HG03060 (cell line): ENCODE results near the gene DDX54.
"Not testable (repeated sequence)": the region's sequence is repeated elsewhere in the genome, so short reads cannot be mapped to it uniquely, and the experiment has no call there.

Experiments used
- ATAC-seq: cut with Tn5 transposase; IDR thresholded peaks from one replicate; pipeline ENCODE4 v1.9.1; 2021; ENCODE audit warnings: low read depth, moderate number of reproducible peaks; ENCODE audit not compliant: unreplicated experiment

The DDX54 gene

GRCh38 chr12:113129664-113130456 lies 55.4 kb downstream of the DDX54 start:
- ATAC-seq, result no peak

- ATAC-seq, result no peak
Observed at GRCh38 chr12:113128802-113129663, 56.2 kb downstream of the DDX54 start.

GRCh38 chr12:113127791-113128199 lies 57.5 kb downstream of the DDX54 start:
- ATAC-seq, result no peak

DNA sequence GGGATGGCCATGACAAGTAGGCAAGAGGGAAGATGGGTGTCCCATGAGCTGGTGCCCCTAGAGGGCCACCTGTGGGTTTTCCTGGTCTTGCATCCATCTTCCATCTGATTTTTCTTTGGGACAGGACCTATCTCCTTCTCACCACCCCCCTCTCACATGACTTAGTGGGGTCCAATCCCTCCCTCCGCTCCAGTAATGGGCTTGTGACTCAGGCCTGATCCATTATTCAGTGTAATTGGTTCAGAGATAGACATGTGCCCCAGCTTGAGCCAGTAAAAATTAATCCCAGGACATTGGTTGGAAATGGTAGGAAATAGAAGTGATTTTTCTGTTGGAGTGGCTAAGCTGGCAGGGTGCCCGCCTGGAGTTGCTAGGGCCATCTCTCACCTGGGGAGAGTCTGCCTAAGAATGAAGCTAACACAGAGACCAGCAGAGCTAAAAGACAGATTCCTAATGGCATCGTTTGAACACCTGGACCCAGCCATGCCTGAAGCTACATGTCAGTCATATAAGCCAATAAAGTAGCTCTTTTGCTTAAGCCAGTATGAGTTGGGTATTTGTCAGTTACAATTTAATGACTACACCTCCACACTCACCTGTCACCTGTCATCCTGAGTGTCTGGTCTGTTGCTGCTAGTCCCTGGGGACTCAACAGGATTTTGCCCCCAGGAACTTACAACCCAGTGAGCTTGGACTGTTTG lies 64.5 kb downstream of the DDX54 start:
- no peak for ATAC-seq

GRCh38 chr12:113119980-113120669 lies 65.2 kb downstream of the DDX54 start:
- ATAC-seq, result no peak

- no peak for ATAC-seq
Observed at GRCh38 chr12:113118142-113118541, 67.1 kb downstream of the DDX54 start.

GRCh38 chr12:113117684-113118083 lies 67.6 kb downstream of the DDX54 start:
- not testable (repeated sequence) for ATAC-seq

DNA sequence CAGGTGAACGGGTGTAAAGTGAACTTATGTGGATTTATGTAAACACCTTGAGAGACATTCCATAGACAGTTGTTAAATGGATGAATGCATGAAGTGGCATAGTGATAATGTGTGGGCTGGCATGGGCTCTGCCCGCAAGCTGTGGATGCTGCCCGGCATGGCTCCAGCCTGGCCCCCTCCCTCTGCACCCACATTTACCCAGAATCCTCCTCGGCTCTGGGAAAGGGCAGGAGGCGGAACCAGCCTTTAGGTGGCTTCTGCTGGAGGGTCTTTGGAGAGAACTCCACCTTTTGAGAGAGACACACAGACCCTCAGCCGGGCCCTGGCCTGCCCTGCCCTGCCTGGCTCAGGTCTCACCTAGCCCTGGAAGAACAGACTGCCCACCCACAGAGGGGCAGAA lies 68.4 kb downstream of the DDX54 start:
- ATAC-seq, result no peak

- no peak for ATAC-seq
Observed at GRCh38 chr12:113115455-113116126, 69.7 kb downstream of the DDX54 start.

GRCh38 chr12:113114447-113115178 lies 70.7 kb downstream of the DDX54 start:
- no peak for ATAC-seq

DNA sequence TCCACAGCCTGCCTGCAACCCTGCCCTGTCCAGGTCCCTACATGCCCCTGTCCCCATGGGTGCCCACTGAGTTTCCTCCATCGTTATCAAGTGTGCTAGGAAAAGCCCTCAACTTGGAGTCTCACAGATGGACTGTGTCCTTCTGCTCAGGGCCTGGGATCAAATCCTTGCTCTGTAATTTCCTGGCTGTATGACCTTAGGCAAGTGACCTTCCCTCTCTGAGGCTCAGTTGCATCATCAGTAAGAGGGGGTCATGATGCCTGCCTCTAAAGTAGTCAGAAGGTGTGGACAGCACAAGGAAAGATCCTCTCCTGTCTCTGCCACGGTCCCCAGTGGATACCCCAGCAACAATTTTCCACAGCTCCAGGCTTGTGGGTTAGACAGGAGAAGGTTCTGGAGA lies 71.9 kb downstream of the DDX54 start:
- ATAC-seq, result no peak

GRCh38 chr12:113112043-113112899 lies 73.0 kb downstream of the DDX54 start:
- no peak for ATAC-seq

- ATAC-seq, result no peak
Observed at GRCh38 chr12:113111247-113111646, 74.0 kb downstream of the DDX54 start.

- ATAC-seq, result no peak
Observed at GRCh38 chr12:113109872-113110599, 75.2 kb downstream of the DDX54 start.

DNA sequence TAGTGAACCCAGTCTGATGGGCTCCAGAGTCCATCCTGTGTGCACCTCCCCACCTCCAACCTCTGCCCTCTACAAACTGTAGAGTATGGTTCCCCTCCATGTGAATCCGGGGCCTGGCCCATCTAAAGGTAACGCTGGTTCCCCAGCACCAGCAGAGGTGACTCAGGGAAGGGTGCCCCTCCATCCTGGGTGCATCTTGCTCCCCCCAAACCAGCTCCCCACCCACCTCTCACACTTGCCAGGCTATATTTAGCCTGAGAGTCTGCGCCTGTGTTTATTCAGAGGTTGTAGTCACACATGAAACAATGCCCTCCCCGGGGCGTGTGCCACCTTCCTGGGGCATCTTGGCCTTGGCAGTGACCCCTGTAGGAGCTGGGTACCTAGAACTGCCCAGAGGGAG lies 75.9 kb downstream of the DDX54 start:
- no peak for ATAC-seq

DNA sequence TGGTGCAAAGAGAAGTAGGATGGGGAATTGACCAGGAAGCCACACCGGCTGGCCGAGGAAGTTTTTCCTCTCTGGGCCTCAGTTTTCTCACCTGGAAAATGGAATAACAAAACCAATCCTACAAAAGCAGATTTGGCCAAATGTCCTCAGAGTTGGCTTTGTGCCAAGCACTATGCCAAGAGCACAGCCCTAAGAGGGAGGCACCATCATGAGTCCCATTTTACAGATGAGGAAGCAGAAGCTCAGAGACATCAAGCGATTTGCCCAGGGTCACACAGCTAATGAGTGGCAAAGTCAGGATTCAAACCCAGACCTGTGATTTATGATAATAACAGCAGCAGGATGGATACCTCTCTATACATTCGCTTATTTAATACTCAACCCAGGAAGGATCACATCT lies 77.0 kb downstream of the DDX54 start:
- no peak for ATAC-seq
